ENCODE data around the gene HHAT. TPM values are rescaled to one million over a fixed set of nuclear protein-coding genes. Genes with fewer than 3 reads are reported as not detected.

HHAT gene
- total RNA-seq, 1 experiment from 2014 or later, result 4.0 TPM

DNA sequence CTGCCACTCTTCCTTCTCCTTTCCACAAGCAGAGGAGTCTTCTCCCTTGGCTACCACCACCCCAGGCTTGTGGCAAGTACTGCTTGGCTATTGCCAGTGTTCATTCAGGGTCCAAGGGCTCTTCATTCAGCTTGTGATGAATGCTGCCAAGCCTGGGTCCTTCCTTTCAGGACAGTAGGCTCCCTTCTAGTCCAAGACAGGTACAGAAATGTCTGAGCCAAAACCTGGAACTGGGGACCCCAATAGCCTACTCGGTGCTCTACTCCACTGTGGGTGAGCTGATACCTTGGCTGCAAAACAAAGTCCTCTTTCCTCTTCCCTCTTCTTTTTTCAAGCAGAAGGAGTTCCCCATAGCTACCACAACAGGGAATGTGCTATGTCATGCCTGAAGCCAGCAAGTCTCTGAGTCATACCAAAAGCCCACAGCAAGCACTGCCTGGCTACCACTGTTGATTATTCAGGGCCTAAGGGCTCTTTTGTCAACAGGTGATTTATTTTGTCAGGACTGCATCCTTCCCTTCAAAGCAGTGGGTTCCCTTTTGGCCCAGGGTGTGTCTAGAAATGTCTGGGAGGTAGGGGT lies 268.9 kb downstream of the HHAT start:
- peak; percentile 96 for DNase-seq (ENCODE audit: low spot score)

DNA sequence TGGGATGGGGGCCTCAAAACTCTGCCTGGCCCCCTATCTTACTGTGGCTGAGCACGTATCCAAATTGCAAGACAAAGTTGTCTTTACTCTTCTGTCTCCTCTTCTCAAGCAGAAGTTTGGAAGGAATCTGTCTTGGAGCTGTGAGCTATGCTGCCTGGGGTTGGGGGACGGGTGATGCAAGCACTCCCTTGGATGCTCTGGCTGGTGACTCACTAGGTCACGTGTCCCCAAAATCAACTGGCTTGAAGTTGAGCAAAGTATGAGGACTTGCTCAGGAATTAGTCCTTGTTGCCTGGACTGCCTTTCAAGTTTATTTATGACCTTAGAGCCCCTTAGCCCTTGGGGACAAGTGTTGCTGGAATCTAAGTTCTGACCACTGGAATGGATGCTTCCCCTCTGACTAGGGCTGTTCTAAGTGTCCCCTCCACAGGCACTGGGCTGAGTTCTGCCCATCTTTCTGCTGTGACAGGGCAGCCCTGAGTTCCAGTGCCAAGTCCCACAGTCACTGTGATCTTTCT lies 269.5 kb downstream of the HHAT start:
- DNase-seq (ENCODE audit: low spot score), result peak; percentile 96

- DNase-seq (ENCODE audit: low spot score), result no peak
Measured at GRCh38 chr1:210600421-210601159, 271.9 kb downstream of the HHAT start.

DNA sequence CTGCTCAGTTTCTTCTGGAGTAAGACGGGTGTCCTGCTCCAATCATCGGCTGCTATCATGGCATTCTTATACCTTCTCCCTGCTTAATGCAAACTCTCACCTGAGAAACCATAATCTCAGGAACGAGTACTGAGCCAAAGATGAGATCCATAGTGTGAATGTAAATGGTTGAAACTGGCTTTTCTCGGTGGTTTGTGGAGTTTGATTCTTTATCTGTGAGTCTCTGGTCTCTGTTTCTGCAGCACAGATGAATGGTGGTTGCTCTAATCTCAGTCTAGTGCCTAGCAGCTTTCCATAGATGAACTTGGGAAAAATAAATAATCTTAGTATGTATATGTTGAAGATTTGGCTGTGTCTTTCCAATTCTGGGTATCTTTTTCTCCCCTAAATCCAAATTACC lies 274.4 kb downstream of the HHAT start:
- DNase-seq (ENCODE audit: low spot score), result no peak

DNA sequence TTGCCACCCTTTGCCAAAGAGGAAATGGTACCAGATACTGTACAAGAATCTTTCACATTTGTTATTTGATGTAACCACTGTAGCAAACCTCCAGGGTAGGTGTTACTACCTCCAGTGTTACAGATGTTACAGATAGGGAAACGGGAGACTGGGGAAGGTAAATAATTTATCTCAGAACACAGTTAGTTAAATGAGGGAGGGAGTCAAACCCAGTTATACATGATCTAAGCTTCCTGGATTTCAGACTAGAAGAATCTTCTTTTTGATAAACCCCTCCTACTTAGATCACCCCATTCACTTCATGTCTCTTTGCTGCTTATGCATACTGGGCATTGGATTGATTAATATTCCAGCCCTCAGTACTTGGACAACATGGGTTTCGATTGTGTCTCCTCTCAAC lies 276.4 kb downstream of the HHAT start:
- DNase-seq (ENCODE audit: low spot score), result no peak

DNA sequence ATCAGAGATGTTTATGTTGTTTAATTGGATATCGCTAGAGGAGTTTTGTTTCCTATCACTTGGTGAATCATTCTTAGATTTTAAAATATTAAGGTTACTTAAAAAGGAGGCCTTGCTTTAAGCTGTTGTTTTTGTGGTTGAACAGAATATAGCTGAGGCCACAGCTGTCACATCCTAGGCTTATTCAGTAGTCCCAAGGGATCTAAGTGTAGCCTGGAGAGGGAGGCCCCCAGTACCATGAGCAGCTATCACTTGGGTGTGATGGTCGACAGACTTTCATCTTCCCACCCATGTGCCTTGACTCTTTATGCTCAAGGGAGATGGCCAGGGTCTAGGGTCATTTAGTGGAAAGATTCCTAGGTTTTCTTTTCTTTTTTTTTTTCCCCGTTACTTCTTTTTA lies 278.7 kb downstream of the HHAT start:
- no peak for DNase-seq (ENCODE audit: low spot score)

GRCh38 chr1:210608767-210609166 lies 280.1 kb downstream of the HHAT start:
- DNase-seq (ENCODE audit: low spot score), result no peak

DNA sequence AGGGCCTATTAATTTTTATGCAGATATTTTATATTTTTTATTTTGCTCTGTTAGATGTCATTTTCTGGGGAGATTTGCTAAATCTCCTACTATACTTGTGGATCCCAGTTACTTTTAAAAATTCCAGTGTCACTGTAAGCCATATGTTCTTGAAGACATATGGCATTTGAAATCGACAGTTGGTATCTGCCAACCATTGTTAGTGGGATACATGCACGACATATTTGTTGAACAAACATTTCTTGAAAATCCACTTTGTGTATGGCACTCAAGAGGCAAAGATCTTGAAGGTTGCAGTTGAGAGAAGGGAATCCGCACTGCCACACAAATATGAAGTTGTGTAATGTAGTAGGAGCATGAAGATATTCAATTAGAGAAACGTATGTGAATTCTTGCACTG lies 287.7 kb downstream of the HHAT start:
- DNase-seq (ENCODE audit: low spot score), result no peak

DNA sequence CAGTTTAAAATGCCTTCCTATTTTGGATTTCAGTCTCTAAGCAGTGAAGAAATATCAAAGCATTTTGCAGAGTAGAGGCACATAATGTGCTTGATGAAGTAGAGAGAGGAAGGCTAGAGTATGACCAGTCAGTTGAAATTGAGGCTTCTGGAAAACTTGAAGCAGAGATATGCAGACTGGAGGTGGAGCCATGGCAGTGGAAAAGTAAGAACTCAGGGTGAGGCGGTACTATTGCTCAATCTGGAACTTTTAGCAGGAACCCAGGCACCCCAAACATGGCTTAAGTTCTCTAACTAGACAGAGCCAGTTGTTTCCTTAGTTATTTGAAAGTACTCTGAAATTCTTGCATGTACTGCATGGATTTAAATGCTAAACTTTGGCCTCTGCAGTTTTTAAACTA lies 288.6 kb downstream of the HHAT start:
- no peak for DNase-seq (ENCODE audit: low spot score)

GRCh38 chr1:210618369-210618768 lies 289.7 kb downstream of the HHAT start:
- no peak for DNase-seq (ENCODE audit: low spot score)

- no peak for DNase-seq (ENCODE audit: low spot score)
Measured at GRCh38 chr1:210620867-210621488, 292.3 kb downstream of the HHAT start.

GRCh38 chr1:210621712-210622111 lies 293.0 kb downstream of the HHAT start:
- DNase-seq (ENCODE audit: low spot score), result no peak

- DNase-seq (ENCODE audit: low spot score), result no peak
Measured at GRCh38 chr1:210624722-210625121, 296.0 kb downstream of the HHAT start.

GRCh38 chr1:210625715-210626114 lies 297.0 kb downstream of the HHAT start:
- no peak for DNase-seq (ENCODE audit: low spot score)

- DNase-seq (ENCODE audit: low spot score), result no peak
Measured at GRCh38 chr1:210626341-210626740, 297.6 kb downstream of the HHAT start.

GRCh38 chr1:210627755-210628154 lies 299.1 kb downstream of the HHAT start:
- no peak for DNase-seq (ENCODE audit: low spot score)

GRCh38 chr1:210629276-210629675 lies 300.6 kb downstream of the HHAT start:
- DNase-seq (ENCODE audit: low spot score), result no peak

GRCh38 chr1:210631399-210631798 lies 302.7 kb downstream of the HHAT start:
- DNase-seq (ENCODE audit: low spot score), result no peak

- DNase-seq (ENCODE audit: low spot score), result no peak
Measured at GRCh38 chr1:210633140-210633539, 304.4 kb downstream of the HHAT start.

DNA sequence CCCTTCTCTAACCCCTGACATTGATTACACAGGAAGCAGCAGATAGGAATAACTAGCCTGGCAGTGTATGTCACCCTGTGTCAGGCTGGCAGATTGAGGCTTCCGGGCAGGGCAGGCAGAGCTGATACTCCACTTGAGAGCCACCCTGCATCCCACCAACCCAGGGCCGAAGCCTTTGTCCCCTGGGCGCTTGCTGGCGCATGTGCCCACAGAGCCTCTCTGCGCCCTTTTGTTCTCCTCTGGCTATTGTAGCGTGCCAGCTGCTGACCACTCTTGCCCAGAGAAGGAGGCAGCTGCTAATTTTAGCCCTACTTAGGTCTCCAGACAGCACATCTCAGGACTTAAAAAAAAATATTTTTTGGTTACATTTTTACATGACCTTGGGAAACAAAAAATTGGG lies 304.9 kb downstream of the HHAT start:
- no peak for DNase-seq (ENCODE audit: low spot score)

DNA sequence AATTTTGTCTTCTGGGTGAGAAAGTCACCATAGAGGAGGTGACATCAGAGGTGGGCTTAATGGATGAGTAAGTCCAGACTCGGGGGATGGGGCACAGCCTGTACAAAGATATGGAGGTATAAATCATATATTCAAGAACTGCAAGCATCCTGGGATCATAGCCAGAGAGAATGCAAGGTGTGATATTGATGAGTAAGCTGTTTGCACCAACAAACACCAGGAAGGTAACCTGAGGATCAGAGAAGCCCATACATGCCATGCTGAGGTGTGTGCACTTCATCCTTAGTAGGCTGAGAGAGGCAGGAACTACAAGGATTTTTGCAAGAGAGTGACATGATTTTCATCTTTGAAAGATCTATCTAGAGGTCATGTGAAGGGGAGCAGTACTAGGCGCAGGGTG lies 306.4 kb downstream of the HHAT start:
- no peak for DNase-seq (ENCODE audit: low spot score)

GRCh38 chr1:210641582-210641981 lies 312.9 kb downstream of the HHAT start:
- DNase-seq (ENCODE audit: low spot score), result no peak
